ENCODE measurements around the gene MAPK8IP1. TPM values are rescaled to one million over a fixed set of nuclear protein-coding genes. Genes with fewer than 3 reads are reported as not detected.

The MAPK8IP1 gene
- 1 to 10 TPM; 1.7 to 5.9 TPM for total RNA-seq

DNA sequence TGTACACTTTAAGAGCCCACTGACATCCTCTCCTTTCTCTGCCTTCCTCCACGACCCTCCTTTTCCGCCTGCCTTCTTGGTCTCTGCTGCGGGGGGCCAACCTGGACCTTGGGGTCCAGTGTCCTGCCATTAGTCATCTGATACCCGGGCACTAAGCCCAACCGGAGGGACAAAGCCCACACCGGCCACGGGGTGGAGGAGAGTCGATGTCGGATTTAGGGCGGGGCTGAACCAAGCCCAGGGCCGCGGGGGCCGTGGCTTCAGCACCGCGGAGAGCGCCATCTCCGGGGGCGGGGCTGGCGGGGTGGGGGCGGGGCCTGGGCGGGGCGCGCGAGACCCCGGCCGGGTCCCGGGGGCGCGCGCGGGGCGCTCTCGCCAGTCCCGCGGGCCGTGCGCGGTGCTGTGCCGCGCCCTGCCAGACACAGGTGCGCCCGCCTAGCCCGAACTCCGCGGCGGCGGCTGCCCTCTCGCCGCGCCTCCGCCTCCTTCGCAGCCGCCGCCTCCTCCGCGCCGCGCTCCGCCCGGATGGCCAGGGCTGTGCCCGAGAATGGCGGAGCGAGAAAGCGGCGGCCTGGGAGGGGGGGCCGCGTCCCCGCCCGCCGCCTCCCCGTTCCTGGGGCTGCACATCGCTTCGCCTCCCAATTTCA, at the start of gene MAPK8IP1:
Gene MAPK8IP1 (plus strand): TSS at position 378 of the 647 bp plus-strand sequence. CDS start 170 bp downstream, at position 548.

DNA sequence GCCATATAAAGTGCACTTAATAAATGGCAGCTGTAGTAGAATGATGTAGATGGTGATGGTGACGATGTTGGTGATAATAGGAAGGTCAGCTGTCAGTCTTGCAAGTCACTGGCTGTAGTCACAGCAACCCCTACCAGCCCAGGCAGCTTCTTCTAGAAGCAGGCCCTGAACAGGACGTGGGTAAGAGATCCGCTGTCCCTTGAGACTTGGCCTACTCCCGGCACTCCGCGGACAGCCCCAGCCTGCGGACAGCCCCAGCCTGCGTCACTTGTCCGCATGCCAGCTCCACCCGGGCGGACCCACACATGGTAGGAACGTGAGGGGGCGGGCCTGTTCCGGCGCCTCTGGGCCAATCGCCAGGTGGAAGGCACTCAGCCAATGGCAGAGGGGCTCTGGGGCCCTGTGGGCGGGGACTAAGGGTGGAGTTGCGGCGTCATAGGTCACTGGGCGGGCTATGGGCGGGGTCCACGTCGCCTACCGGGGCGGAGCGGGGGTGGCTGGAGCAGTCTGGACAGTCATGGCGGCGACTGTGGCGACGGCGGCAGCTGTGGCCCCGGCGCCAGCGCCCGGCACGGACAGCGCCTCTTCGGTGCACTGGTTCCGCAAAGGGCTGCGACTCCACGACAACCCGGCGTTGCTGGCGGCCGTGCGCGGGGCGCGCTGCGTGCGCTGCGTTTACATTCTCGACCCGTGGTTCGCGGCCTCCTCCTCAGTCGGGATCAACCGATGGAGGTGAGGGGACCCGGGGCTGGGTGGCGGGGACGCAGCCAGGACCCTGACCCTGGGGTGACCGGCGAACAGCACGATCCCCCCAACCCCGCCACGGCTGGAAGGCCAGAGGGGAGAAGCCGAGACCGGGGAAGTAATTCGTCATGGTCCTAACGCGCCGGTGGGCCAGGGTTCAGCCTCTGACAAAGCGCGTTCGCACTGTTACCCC, 38.2 kb upstream of the MAPK8IP1 start, which contains the start of gene CRY2:
Gene CRY2 (plus strand): TSS at position 502 of the 937 bp plus-strand sequence. CDS start 16 bp downstream, at position 518.

GRCh38 chr11:45906965-45907611, 21.6 kb downstream of the MAPK8IP1 start, which contains the start of gene FREY1:
TSS of gene FREY1 (minus strand) at chr11:45907271. CDS start at chr11:45907245, 26 bp downstream.

GRCh38 chr11:45917623-45918330, 32.3 kb downstream of the MAPK8IP1 start, which contains the start of gene PEX16:
TSS of gene PEX16 (minus strand) at chr11:45917877. CDS start at chr11:45917811, 66 bp downstream.

DNA sequence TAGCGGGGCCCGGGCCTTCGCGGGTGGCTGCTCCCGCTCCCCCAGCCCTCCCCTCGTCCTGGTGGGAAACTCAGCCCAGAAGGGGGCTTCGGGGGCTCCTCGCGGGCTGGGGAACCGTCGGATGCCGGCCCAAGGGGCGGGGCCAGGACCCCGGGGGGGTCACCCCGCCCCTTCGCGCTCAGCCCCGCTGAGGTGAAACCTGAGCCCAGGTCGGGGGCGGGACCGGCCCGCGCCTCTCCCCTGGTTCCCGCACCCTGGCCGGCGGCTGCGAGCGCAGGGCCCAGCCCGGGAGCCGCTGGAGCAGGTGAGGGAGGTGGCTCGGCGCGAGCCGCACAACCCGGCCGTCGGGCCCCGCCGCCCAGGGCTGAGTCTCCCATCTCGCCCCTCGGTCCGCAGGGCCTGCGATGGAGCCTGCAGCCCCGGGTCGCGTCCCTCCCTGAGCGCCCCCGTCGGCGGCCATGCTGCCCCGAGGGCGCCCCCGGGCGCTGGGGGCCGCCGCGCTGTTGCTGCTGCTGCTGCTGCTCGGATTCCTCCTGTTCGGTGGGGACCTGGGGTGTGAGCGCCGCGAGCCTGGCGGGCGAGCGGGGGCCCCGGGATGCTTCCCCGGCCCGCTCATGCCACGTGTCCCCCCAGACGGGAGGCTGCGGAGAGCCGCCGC, 37.1 kb downstream of the MAPK8IP1 start, which contains the start of gene LARGE2:
Gene LARGE2 (plus strand): TSS at position 232 of the 658 bp plus-strand sequence. CDS start 227 bp downstream, at position 459.

Other genes starting within 250 kb of the MAPK8IP1 start
- not detected for gene CHST1, start 220.0 kb upstream of the MAPK8IP1 start, total RNA-seq
- 1 to 10 TPM; 6.2 to 9.7 TPM for gene SLC35C1, start 80.5 kb upstream of the MAPK8IP1 start, total RNA-seq
- 1 to 10 TPM; 8.3 to 10.0 TPM for gene CRY2, start 38.2 kb upstream of the MAPK8IP1 start, total RNA-seq
- gene FREY1, start 21.6 kb downstream of the MAPK8IP1 start, total RNA-seq: under 1 TPM; 0.33 to 0.34 TPM
- 10 to 100 TPM; 26.5 to 34.0 TPM for gene PEX16, start 32.2 kb downstream of the MAPK8IP1 start, total RNA-seq
- not detected for gene LARGE2, start 37.0 kb downstream of the MAPK8IP1 start, total RNA-seq
- 10 to 100 TPM in 1 of 2 donors, 1 to 10 TPM in 1; 10.0 to 11.4 TPM for gene PHF21A, start 235.8 kb downstream of the MAPK8IP1 start, total RNA-seq